HEK293T (cell line): ENCODE data around the gene SLC15A1.
"Not testable (repeated sequence)": the region's sequence is repeated elsewhere in the genome, so short reads cannot be mapped to it uniquely, and the experiment has no call there.

Experiments
- CTCF ChIA-PET: fragments of 350-600 bp; formaldehyde crosslinking; extraction: SDS; loops from one replicate; lab custom pipeline; 2021; ENCODE audit warnings: antibody characterized with exemption, inconsistent platforms; lab: Yijun Ruan, JAX
- POLR2A ChIA-PET: fragments of 350-600 bp; formaldehyde crosslinking; extraction: SDS; loops from one replicate; lab custom pipeline; 2020; ENCODE audit warnings: antibody characterized with exemption, inconsistent platforms; lab: Yijun Ruan, JAX
- DNase-seq: peaks from one replicate; pipeline ENCODE4 v3.0.0; 2012; ENCODE audit warnings: mixed read lengths; ENCODE audit errors: extremely low spot score
- ARNT ChIP-seq: fragments of 450-650 bp; IDR thresholded peaks from 2 replicates; pipeline ENCODE4 v1.6.1; 2017; ENCODE audit warnings: mild to moderate bottlenecking
- BHLHE40 ChIP-seq: fragments of 450-650 bp; IDR thresholded peaks from 2 replicates; pipeline ENCODE4 v1.6.1; 2016; ENCODE audit warnings: mild to moderate bottlenecking, moderate library complexity, borderline replicate concordance
- CTBP1 ChIP-seq: fragments of 450-650 bp; IDR thresholded peaks from 2 replicates; pipeline ENCODE4 v1.6.1; 2016; ENCODE audit warnings: borderline replicate concordance
- ELF4 ChIP-seq: fragments of 450-650 bp; IDR thresholded peaks from 2 replicates; pipeline ENCODE4 v1.6.1; 2017; ENCODE audit warnings: antibody characterized with exemption
- FOXA1 ChIP-seq: fragments of 450-650 bp; IDR thresholded peaks from 2 replicates; pipeline ENCODE4 v1.6.1; 2016; ENCODE audit warnings: mild to moderate bottlenecking
- FOXK2 ChIP-seq: fragments of 450-650 bp; IDR thresholded peaks from 2 replicates; pipeline ENCODE4 v1.6.1; 2016; ENCODE audit warnings: mild to moderate bottlenecking
- FOXM1 ChIP-seq: fragments of 450-650 bp; IDR thresholded peaks from 2 replicates; pipeline ENCODE4 v1.6.1; 2017; ENCODE audit warnings: mild to moderate bottlenecking, borderline replicate concordance
- HDGF ChIP-seq: fragments of 450-650 bp; IDR thresholded peaks from 2 replicates; pipeline ENCODE4 v1.6.1; 2017; ENCODE audit warnings: antibody characterized with exemption, borderline replicate concordance
- L3MBTL2 ChIP-seq: fragments of 450-650 bp; conservative IDR thresholded peaks from 2 replicates; pipeline ENCODE4 v1.6.1; 2016; ENCODE audit warnings: mild to moderate bottlenecking
- LEF1 ChIP-seq: fragments of 450-650 bp; IDR thresholded peaks from 2 replicates; pipeline ENCODE4 v1.6.1; 2017; ENCODE audit warnings: mild to moderate bottlenecking, borderline replicate concordance
- NFRKB ChIP-seq: fragments of 450-650 bp; IDR thresholded peaks from 2 replicates; pipeline ENCODE4 v1.6.1; 2016; ENCODE audit warnings: mild to moderate bottlenecking, moderate library complexity
- SP1 ChIP-seq: fragments of 450-650 bp; IDR thresholded peaks from 2 replicates; pipeline ENCODE4 v1.6.1; 2017
- SUZ12 ChIP-seq: fragments of 450-650 bp; IDR thresholded peaks from 2 replicates; pipeline ENCODE4 v1.6.1; 2016; ENCODE audit warnings: mild to moderate bottlenecking
- TARDBP ChIP-seq: fragments of 450-650 bp; IDR thresholded peaks from 2 replicates; pipeline ENCODE4 v1.6.1; 2016
- ZNF384 ChIP-seq: fragments of 450-650 bp; IDR thresholded peaks from 2 replicates; pipeline ENCODE4 v1.6.1; 2016
- TF ChIP-seq, protein P1 (sequence below): fragments of 450-650 bp; IDR thresholded peaks from 2 replicates; pipeline ENCODE4 v1.6.1; 2016

Gene SLC15A1

GRCh38 chr13:98647121-98647520, 105.4 kb downstream of the SLC15A1 start:
- TF ChIP-seq ARNT, result no peak
- no peak for TF ChIP-seq TARDBP
- TF ChIP-seq HDGF, result no peak
- TF ChIP-seq ZNF384, result no peak
- TF ChIP-seq FOXM1, result no peak
- no peak for TF ChIP-seq CTBP1
- no peak for TF ChIP-seq L3MBTL2
- TF ChIP-seq, protein P1, sequence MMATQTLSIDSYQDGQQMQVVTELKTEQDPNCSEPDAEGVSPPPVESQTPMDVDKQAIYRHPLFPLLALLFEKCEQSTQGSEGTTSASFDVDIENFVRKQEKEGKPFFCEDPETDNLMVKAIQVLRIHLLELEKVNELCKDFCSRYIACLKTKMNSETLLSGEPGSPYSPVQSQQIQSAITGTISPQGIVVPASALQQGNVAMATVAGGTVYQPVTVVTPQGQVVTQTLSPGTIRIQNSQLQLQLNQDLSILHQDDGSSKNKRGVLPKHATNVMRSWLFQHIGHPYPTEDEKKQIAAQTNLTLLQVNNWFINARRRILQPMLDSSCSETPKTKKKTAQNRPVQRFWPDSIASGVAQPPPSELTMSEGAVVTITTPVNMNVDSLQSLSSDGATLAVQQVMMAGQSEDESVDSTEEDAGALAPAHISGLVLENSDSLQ, result no peak
- no peak for TF ChIP-seq FOXA1
- no peak for TF ChIP-seq BHLHE40
- TF ChIP-seq SP1, result no peak
- no peak for TF ChIP-seq ELF4
- no peak for TF ChIP-seq FOXK2
- TF ChIP-seq SUZ12, result no peak
- TF ChIP-seq LEF1, result no peak
- TF ChIP-seq NFRKB, result no peak
- ChIA-PET CTCF (no interaction called here), POLR2A (no interaction called here)
- DNase-seq, result no peak

DNA sequence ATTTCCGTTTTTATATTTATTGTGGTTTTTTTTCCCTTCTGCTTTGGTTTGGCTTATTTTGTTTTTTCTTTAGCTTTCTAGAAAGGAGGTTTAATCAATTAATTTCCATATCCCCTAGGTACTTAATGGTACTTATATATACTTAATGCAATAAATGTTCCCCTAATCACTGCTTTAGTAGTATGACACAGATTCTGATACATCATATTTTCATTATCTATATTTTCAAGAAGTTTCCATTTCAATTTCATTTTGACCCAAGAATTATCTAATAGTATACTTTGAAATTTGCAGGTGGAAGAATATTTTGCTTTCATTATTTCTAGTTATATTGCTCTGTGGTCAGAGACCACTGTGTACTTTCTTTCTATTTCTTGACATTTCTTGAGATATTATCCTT, 109.0 kb downstream of the SLC15A1 start:
- DNase-seq, result no peak
- ChIA-PET CTCF (no interaction called here), POLR2A (no interaction called here)
- TF ChIP-seq LEF1 (no peak), ARNT (no peak), SUZ12 (no peak), ELF4 (no peak), TARDBP (no peak), FOXM1 (no peak), FOXK2 (no peak), SP1 (no peak)
- TF ChIP-seq, protein P1, result no peak

- DNase-seq, result no peak
Measured at GRCh38 chr13:98641075-98641474, 111.4 kb downstream of the SLC15A1 start.

DNA sequence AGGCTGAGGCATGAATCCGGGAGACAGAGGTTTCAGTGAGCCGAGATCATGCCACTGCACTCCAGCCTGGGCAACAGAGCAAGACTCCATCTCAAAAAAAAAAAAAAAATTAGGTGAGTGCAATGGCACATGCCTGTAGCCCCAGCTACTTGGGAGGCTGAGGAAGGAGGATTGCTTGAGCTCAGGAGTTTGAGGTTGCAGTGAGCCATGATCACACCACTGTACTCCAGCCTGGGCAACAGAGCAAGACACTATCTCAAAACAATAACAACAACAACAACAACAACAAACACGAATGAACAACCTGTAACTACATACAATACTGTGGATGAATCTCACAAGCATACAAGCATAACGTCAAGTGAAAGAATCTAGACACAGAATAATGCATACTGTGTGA, 112.7 kb downstream of the SLC15A1 start:
- POLR2A ChIA-PET, DNase-seq: not testable (repeated sequence)
- CTCF ChIA-PET, result interaction anchor here (0.7 kb wide), 1 partner anchor 235 kb away, joined by 3 read pairs; no protein-coding TSS in a partner anchor

More at GRCh38 chr13:98641075-98641474, 111.4 kb downstream of the SLC15A1 start:
- ChIA-PET POLR2A (no interaction called here), CTCF (no interaction called here)
- no peak for TF ChIP-seq ELF4
- TF ChIP-seq FOXM1, result no peak
- TF ChIP-seq FOXK2, result no peak
- no peak for TF ChIP-seq SP1
- no peak for TF ChIP-seq BHLHE40
- TF ChIP-seq LEF1, result no peak
- no peak for TF ChIP-seq CTBP1
- TF ChIP-seq HDGF, result no peak
- no peak for TF ChIP-seq FOXA1
- no peak for TF ChIP-seq SUZ12

GRCh38 chr13:98638352-98638751, 114.1 kb downstream of the SLC15A1 start:
- POLR2A ChIA-PET, DNase-seq: not testable (repeated sequence)
- CTCF ChIA-PET, result interaction anchor here (0.8 kb wide), 1 partner anchor 15 kb away, joined by 3 read pairs; no protein-coding TSS in a partner anchor
